Panc1 (cell line): Measurements from ENCODE around the gene ZNF385C. TPM values are rescaled to one million over a fixed set of nuclear protein-coding genes. Genes with fewer than 3 reads are reported as not detected.
A peak's percentile ranks its signal among the peaks of the same experiment; 100 is the strongest.

Experiments used
- ATAC-seq: fragments of 200-7000 bp; cut with Tn5 transposase; 2 replicates; pipeline ENCODE4 v1.9.1; 2020; ENCODE audit warnings: mild to moderate bottlenecking, moderate library complexity
- BruUV-seq: library from RNA; stranded (reverse); fragments of 400-500 nt; replicated peaks from 2 replicates; lab custom pipeline; 2021; lab: Mats Ljungman, UMichigan
- CTCF ChIA-PET: fragments of 300-600 bp; sonication (Branson Sonifier 250); formaldehyde crosslinking; loops from one replicate; lab custom pipeline; 2022; ENCODE audit warnings: antibody characterized with exemption; lab: Charles Lee
- POLR2A ChIA-PET: fragments of 300-600 bp; sonication (Branson Sonifier 250); formaldehyde crosslinking; loops from one replicate; lab custom pipeline; 2022; ENCODE audit warnings: antibody characterized with exemption; lab: Charles Lee
- DNase-seq: peaks from one replicate; pipeline ENCODE4 v3.0.0-alpha.2; 2010; ENCODE audit warnings: low read depth, low spot score
- H3K27ac ChIP-seq: 2 replicates; pipeline ENCODE4 v1.5.1; 2011; ENCODE audit warnings: mild to moderate bottlenecking, low read length, inconsistent platforms
- H3K27me3 ChIP-seq: fragments of 200-500 bp; sonication (Bioruptor generic); 2 replicates; pipeline ENCODE4 v1.6.0; 2014; ENCODE audit warnings: low read length, inconsistent platforms; ENCODE audit not compliant: control insufficient read depth, insufficient read depth
- H3K36me3 ChIP-seq: fragments of 200-500 bp; sonication (Bioruptor generic); 2 replicates; pipeline ENCODE4 v1.5.1; 2014; ENCODE audit warnings: inconsistent platforms, mild to moderate bottlenecking, low read length, moderate library complexity; ENCODE audit not compliant: control insufficient read depth, insufficient read depth
- H3K4me1 ChIP-seq: 2 replicates; pipeline ENCODE4 v1.5.1; 2011; ENCODE audit warnings: inconsistent platforms, mild to moderate bottlenecking, low read length, moderate library complexity; ENCODE audit not compliant: control insufficient read depth, insufficient read depth
- H3K4me3 ChIP-seq, 2 experiments: 2 replicates each; pipeline ENCODE4 v1.5.1; 2011 to 2012; ENCODE audit warnings: low read depth in 2 of 2, low read length in 2 of 2, mild to moderate bottlenecking in 2 of 2, inconsistent platforms in 1 of 2, moderate library complexity in 1 of 2
- H3K9me3 ChIP-seq: fragments of 200-500 bp; sonication (Bioruptor generic); 2 replicates; pipeline ENCODE4 v1.5.1; 2014; ENCODE audit warnings: low read depth, mild to moderate bottlenecking, inconsistent platforms, low read length, moderate library complexity; ENCODE audit not compliant: control insufficient read depth, insufficient read depth
- CTCF ChIP-seq: fragments of 450-650 bp; IDR thresholded peaks from 2 replicates; pipeline ENCODE4 v1.5.1; 2017; ENCODE audit warnings: mild to moderate bottlenecking
- POLR2AphosphoS5 ChIP-seq: IDR thresholded peaks from 2 replicates; pipeline ENCODE4 v1.6.1; 2012; ENCODE audit warnings: mild to moderate bottlenecking, low read depth, low read length, moderate library complexity
- REST ChIP-seq, 2 experiments: IDR thresholded peaks; 2 replicates each; pipeline ENCODE4 v1.6.1; 2011 to 2012; ENCODE audit warnings: low read depth in 2 of 2, control low read depth in 1 of 2, low read length in 1 of 2, mild to moderate bottlenecking in 1 of 2, moderate library complexity in 1 of 2; ENCODE audit not compliant: insufficient read depth in 1 of 2
- SIN3A ChIP-seq: IDR thresholded peaks from 2 replicates; pipeline ENCODE4 v1.6.1; 2012; ENCODE audit warnings: low read depth, mild to moderate bottlenecking, low read length, moderate library complexity, borderline replicate concordance; ENCODE audit not compliant: insufficient read depth
- TCF7L2 ChIP-seq: IDR thresholded peaks from 2 replicates; pipeline ENCODE4 v1.6.1; 2011; ENCODE audit warnings: mild to moderate bottlenecking, low read depth, low read length, inconsistent platforms
- in situ Hi-C: cut with HindIII; loops from 2 replicates; pipeline ENCODE4 v1.10.0; 2016; ENCODE audit warnings: low sequenced_read_pairs, low pct_unique_long_range_greater_than_20kb
- intact Hi-C: fragments of 100-400 bp; cut with micrococcal nuclease; formaldehyde crosslinking; loops from one replicate; pipeline ENCODE4 v1.10.0; 2022; ENCODE audit not compliant: unreplicated experiment
- total RNA-seq: library from RNA; stranded (reverse); gene quantifications from one replicate; pipeline ENCODE4 v1.2.1, GENCODE V29; 2021; ENCODE audit not compliant: unreplicated experiment

Gene ZNF385C
- total RNA-seq, 1 experiment from 2014 or later: 0.21 TPM

- in situ Hi-C loops: no loop called here
- Histone ChIP-seq H3K27ac (no peak overlapping the region), H3K27me3 (no peaks in the 10 kb centered on the region), H3K36me3 (no peaks in the 10 kb centered on the region), H3K4me3 (peak overlapping the region; percentile 47 to 53), H3K4me1 (peaks cover 2% of the 10 kb centered on the region; the same call in 1 of the 2 replicates), H3K9me3 (no peaks in the 10 kb centered on the region)
- DNase-seq (no peak), ATAC-seq (peak; percentile 58)
- POLR2A ChIA-PET: no interaction called here
- CTCF ChIA-PET: no interaction called here
- TF ChIP-seq POLR2AphosphoS5: no peak
- intact Hi-C loops: no loop called here
- BruUV-seq: no TSS peak
Measured at GRCh38 chr17:42049834-42050392, 48.4 kb downstream of the ZNF385C start.

GRCh38 chr17:42047343-42047742 lies 50.9 kb downstream of the ZNF385C start:
- in situ Hi-C loops (no loop called here), intact Hi-C loops (no loop called here)
- no peaks in the 10 kb centered on the region for H3K9me3 ChIP-seq
- POLR2A ChIA-PET: interaction anchor here (0.7 kb wide), 1 partner anchor 21 kb away, joined by 4 read pairs; no protein-coding TSS in a partner anchor
- CTCF ChIA-PET: interaction anchor here (0.7 kb wide), 1 partner anchor 175 kb away, joined by 3 read pairs; no protein-coding TSS in a partner anchor
- no peak overlapping the region for H3K27ac ChIP-seq
- H3K4me1 ChIP-seq: peaks cover 2% of the 10 kb centered on the region; the same call in 1 of the 2 replicates
- H3K27me3 ChIP-seq: no peaks in the 10 kb centered on the region
- no peak for TF ChIP-seq TCF7L2
- TF ChIP-seq REST (IDR thresholded peaks at IDR 0.05; ENCODE audit: insufficient read depth in 1 of 2, low read depth in 2 of 2, low read length in 1 of 2): no peak
- TF ChIP-seq POLR2AphosphoS5: no peak
- no peak for TF ChIP-seq CTCF
- TF ChIP-seq SIN3A: no peak
- DNase-seq (no peak), ATAC-seq (no peak)
- no TSS peak for BruUV-seq
- no peaks in the 10 kb centered on the region for H3K36me3 ChIP-seq
- H3K4me3 ChIP-seq: no peak overlapping the region

- Histone ChIP-seq H3K4me3 (no peak overlapping the region), H3K9me3 (no peaks in the 10 kb centered on the region), H3K27me3 (no peaks in the 10 kb centered on the region), H3K4me1 (peaks cover 2% of the 10 kb centered on the region; the same call in 1 of the 2 replicates), H3K36me3 (no peaks in the 10 kb centered on the region), H3K27ac (no peak overlapping the region)
- no peak for TF ChIP-seq SIN3A
- no peak for TF ChIP-seq POLR2AphosphoS5
- no peak for TF ChIP-seq TCF7L2
- TF ChIP-seq CTCF: no peak
- no peak for TF ChIP-seq REST (IDR thresholded peaks at IDR 0.05; ENCODE audit: insufficient read depth in 1 of 2, low read depth in 2 of 2, low read length in 1 of 2)
- ChIA-PET POLR2A (interaction anchor here (0.6 kb wide), 1 partner anchor 39 kb away, joined by 3 read pairs; no protein-coding TSS in a partner anchor), CTCF (no interaction called here)
- in situ Hi-C loops: no loop called here
- ATAC-seq (no peak), DNase-seq (no peak)
- intact Hi-C loops: no loop called here
- no TSS peak for BruUV-seq
Measured at GRCh38 chr17:42045719-42046118, 52.6 kb downstream of the ZNF385C start.
